ENCODE measurements around the gene NPHS1.

Gene NPHS1

DNA sequence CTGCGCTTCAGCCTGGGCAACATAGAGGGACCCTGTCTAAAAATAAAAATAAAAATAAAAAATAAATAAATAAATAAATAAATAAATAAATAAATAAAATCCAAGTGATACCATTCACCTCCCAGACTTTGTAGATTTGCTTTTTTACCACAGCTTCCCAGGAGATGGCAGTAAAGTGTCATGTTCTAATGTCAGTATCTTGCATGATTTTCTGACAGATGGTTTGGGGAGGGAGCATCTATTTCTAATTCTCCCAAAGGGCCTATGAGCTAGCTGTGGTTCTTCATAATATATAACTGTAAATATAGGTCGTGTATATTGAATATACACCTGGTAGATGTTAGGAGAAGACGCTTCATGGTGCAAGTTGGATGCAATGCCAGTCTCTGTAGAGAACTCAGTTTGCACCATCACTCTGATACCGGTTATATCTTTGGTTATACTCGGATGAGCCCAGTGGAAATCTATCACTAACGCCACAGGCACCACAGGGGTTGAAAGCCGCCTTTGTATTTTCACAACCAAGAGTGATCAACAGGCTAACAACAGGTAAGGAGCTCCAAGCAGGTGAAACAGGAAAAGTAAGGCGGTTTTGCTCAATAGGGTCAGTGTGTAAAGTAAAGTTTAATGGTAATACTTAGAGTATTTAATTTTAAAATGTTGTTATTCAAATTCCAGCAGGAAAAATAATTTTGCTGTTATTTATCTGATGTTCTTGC is 30.0 kb upstream of the NPHS1 start:
- TF ChIP-seq, protein P1, sequence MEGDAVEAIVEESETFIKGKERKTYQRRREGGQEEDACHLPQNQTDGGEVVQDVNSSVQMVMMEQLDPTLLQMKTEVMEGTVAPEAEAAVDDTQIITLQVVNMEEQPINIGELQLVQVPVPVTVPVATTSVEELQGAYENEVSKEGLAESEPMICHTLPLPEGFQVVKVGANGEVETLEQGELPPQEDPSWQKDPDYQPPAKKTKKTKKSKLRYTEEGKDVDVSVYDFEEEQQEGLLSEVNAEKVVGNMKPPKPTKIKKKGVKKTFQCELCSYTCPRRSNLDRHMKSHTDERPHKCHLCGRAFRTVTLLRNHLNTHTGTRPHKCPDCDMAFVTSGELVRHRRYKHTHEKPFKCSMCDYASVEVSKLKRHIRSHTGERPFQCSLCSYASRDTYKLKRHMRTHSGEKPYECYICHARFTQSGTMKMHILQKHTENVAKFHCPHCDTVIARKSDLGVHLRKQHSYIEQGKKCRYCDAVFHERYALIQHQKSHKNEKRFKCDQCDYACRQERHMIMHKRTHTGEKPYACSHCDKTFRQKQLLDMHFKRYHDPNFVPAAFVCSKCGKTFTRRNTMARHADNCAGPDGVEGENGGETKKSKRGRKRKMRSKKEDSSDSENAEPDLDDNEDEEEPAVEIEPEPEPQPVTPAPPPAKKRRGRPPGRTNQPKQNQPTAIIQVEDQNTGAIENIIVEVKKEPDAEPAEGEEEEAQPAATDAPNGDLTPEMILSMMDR (IDR thresholded peaks at IDR 0.05; ENCODE audit: low read depth, low read length, poor library complexity, severe bottlenecking): peak; percentile 42
- TF ChIP-seq EZH2phosphoT487 (IDR thresholded peaks at IDR 0.05; ENCODE audit: borderline replicate concordance, low read length): no peak
- Histone ChIP-seq H3K9me3 (ENCODE audit: control insufficient read depth, insufficient read depth, low read length) (no peaks in the 10 kb centered on the region), H3K9me2 (replicated peaks; ENCODE audit: control insufficient read depth, low read length) (no peaks in the 10 kb centered on the region), H3F3A (ENCODE audit: control insufficient read depth, insufficient read depth) (peaks cover 18% of the 10 kb centered on the region), H3K4me2 (ENCODE audit: low read length) (peak overlapping the region; percentile 30), H3K27me3 (ENCODE audit: control insufficient read depth, low read length) (peaks cover 7% of the 10 kb centered on the region; the same call in 1 of the 2 replicates), H3K4me1 (ENCODE audit: control insufficient read depth, low read length) (peaks cover 18% of the 10 kb centered on the region), H3K27ac (ENCODE audit: low read depth, low read length) (peak overlapping the region; percentile 13; the same call in 1 of the 2 replicates), H3K79me2 (ENCODE audit: control insufficient read depth, low read length) (no peaks in the 10 kb centered on the region), H3K36me3 (ENCODE audit: control insufficient read depth, low read length) (peaks cover 5% of the 10 kb centered on the region; the same call in 1 of the 2 replicates), H4K20me1 (ENCODE audit: control insufficient read depth, insufficient read depth, low read depth, low read length) (no peaks in the 10 kb centered on the region), H3K4me3 (ENCODE audit: low read length) (no peak overlapping the region)

DNA sequence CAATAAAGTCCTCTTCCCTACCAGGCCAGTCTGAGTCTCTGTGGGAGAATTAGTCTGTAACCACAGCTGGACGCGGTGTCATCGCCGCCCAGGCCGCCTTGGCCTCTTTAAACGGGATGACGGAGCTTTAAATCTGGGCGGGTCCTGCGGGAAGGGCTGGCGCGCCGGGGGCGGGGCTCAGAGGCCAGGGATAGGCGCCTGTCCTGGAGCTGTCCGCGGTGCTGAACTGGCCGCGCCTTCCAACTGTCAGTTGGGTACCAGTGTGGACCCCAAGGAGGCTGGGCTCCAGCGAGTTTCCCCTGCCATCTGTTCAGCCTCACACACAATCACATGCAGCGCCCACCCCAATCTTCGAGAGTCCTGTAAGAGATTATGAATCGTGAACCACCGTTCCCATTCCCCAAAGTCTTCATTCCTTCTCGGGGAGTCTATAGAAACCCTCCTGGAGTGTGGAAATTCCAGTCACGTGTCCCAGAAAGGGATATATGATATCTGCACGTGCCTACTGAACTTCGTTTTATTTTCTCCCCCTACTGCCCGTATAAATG is 27.5 kb upstream of the NPHS1 start:
- Histone ChIP-seq H3K36me3 (ENCODE audit: control insufficient read depth, low read length) (no peaks in the 10 kb centered on the region), H3K27ac (ENCODE audit: low read depth, low read length) (no peak overlapping the region), H4K20me1 (ENCODE audit: control insufficient read depth, insufficient read depth, low read depth, low read length) (no peaks in the 10 kb centered on the region), H3K27me3 (ENCODE audit: control insufficient read depth, low read length) (peaks cover 7% of the 10 kb centered on the region; the same call in 1 of the 2 replicates), H3K4me1 (ENCODE audit: control insufficient read depth, low read length) (peaks cover 18% of the 10 kb centered on the region), H3K4me3 (ENCODE audit: low read length) (no peak overlapping the region), H3K9me2 (replicated peaks; ENCODE audit: control insufficient read depth, low read length) (no peaks in the 10 kb centered on the region), H3F3A (ENCODE audit: control insufficient read depth, insufficient read depth) (peaks cover 5% of the 10 kb centered on the region), H3K79me2 (ENCODE audit: control insufficient read depth, low read length) (no peaks in the 10 kb centered on the region), H3K9me3 (ENCODE audit: control insufficient read depth, insufficient read depth, low read length) (no peaks in the 10 kb centered on the region), H3K4me2 (ENCODE audit: low read length) (no peak overlapping the region)
- TF ChIP-seq EZH2phosphoT487 (IDR thresholded peaks at IDR 0.05; ENCODE audit: borderline replicate concordance, low read length): no peak
- TF ChIP-seq, protein P1 (IDR thresholded peaks at IDR 0.05; ENCODE audit: low read depth, low read length, poor library complexity, severe bottlenecking): no peak

DNA sequence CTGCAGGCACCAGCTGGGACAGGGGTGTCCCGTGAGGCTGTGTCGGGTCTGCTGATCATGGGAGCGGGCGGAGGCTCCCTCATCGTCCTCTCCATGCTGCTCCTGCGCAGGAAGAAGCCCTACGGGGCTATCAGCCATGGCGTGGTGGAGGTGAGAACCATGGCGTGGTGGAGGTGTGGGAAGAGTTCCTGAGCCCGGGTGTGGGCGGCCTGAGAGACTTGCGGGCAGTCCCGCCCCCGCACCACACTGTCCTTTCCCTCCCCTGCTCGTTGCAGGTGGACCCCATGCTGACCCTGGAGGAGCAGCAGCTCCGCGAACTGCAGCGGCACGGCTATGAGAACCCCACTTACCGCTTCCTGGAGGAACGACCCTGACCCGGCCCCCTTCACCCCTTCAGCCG is 26.8 kb upstream of the NPHS1 start:
- no peak overlapping the region for H3K27ac ChIP-seq (ENCODE audit: low read depth, low read length)
- no peaks in the 10 kb centered on the region for H3K36me3 ChIP-seq (ENCODE audit: control insufficient read depth, low read length)
- H3K4me3 ChIP-seq (ENCODE audit: low read length): no peak overlapping the region
- no peaks in the 10 kb centered on the region for H3K9me2 ChIP-seq (replicated peaks; ENCODE audit: control insufficient read depth, low read length)
- no peak overlapping the region for H3K4me2 ChIP-seq (ENCODE audit: low read length)
- no peaks in the 10 kb centered on the region for H3K9me3 ChIP-seq (ENCODE audit: control insufficient read depth, insufficient read depth, low read length)
- H3F3A ChIP-seq (ENCODE audit: control insufficient read depth, insufficient read depth): peaks cover 5% of the 10 kb centered on the region
- H3K27me3 ChIP-seq (ENCODE audit: control insufficient read depth, low read length): peaks cover 7% of the 10 kb centered on the region; the same call in 1 of the 2 replicates
- H3K4me1 ChIP-seq (ENCODE audit: control insufficient read depth, low read length): peaks cover 16% of the 10 kb centered on the region
- no peaks in the 10 kb centered on the region for H4K20me1 ChIP-seq (ENCODE audit: control insufficient read depth, insufficient read depth, low read depth, low read length)
- no peak for TF ChIP-seq EZH2phosphoT487 (IDR thresholded peaks at IDR 0.05; ENCODE audit: borderline replicate concordance, low read length)
- TF ChIP-seq, protein P1 (IDR thresholded peaks at IDR 0.05; ENCODE audit: low read depth, low read length, poor library complexity, severe bottlenecking): no peak
- no peaks in the 10 kb centered on the region for H3K79me2 ChIP-seq (ENCODE audit: control insufficient read depth, low read length)

Data from DOHH2 (cell line).